Measurements from ENCODE around the gene MUSK. TPM values are rescaled to one million over a fixed set of nuclear protein-coding genes. Genes with fewer than 3 reads are reported as not detected.

The MUSK gene
- total and polyA plus RNA-seq, 2 of the 4 experiments (the other 2 are of a cell fraction) = 0.07 to 0.18 TPM

- CTCF ChIA-PET = interaction anchor here (0.6 to 0.8 kb wide), 2 partner anchors 37 to 134 kb away, joined by 3 to 6 read pairs; no protein-coding TSS in a partner anchor
Measured at GRCh38 chr9:110784309-110784708, 115.7 kb downstream of the MUSK start.

More at GRCh38 chr9:110784309-110784708, 115.7 kb downstream of the MUSK start:
- Histone ChIP-seq H3K23ac (ENCODE audit: low read depth, low read length) (no peak overlapping the region), H3K4me3 (ENCODE audit: insufficient read depth, low read depth, low read length) (no peak overlapping the region), H4K8ac (ENCODE audit: low read depth in 2 of 2, low read length in 2 of 2) (no peak overlapping the region), H3K9ac (ENCODE audit: low read depth, low read length) (no peak overlapping the region), H2BK5ac (ENCODE audit: low read depth, low read length, poor library complexity, severe bottlenecking) (no peak overlapping the region), H4K5ac (ENCODE audit: low read depth, low read length) (no peak overlapping the region), H3K27ac (ENCODE audit: insufficient read depth, low read length) (no peak overlapping the region), H3K56ac (ENCODE audit: extremely low read depth, insufficient read depth, low read length) (no peak overlapping the region), H3K36me3 (ENCODE audit: control insufficient read depth, insufficient read depth, low read length) (no peaks in the 10 kb centered on the region), H3K9me3 (ENCODE audit: control insufficient read depth, insufficient read depth, low read length) (no peaks in the 10 kb centered on the region; the same call in 1 of the 2 replicates), H3K4me2 (ENCODE audit: low read depth, low read length) (no peak overlapping the region), H4K20me1 (ENCODE audit: insufficient read depth, low read length) (no peaks in the 10 kb centered on the region), H2BK120ac (ENCODE audit: low read depth, low read length) (no peak overlapping the region), H3K4me1 (ENCODE audit: control insufficient read depth, insufficient read depth, low read length) (peaks cover 2% of the 10 kb centered on the region; the same call in 1 of the 2 replicates), H3K79me1 (ENCODE audit: low read depth in 1 of 2, low read length in 2 of 2) (no peaks in the 10 kb centered on the region; a peak in 1 of 4 replicates), H3K14ac (replicated peaks; ENCODE audit: low read depth, low read length) (no peak overlapping the region), H2AFZ (replicated peaks; ENCODE audit: low read length, poor library complexity) (no peak overlapping the region), H2BK15ac (ENCODE audit: low read depth, low read length) (no peak overlapping the region), H3K27me3 (ENCODE audit: control insufficient read depth, insufficient read depth, low read length) (no peaks in the 10 kb centered on the region), H2AK5ac (ENCODE audit: low read depth, low read length) (no peak overlapping the region), H4K91ac (ENCODE audit: insufficient read depth, low read depth, low read length) (no peak overlapping the region), H3K18ac (ENCODE audit: low read depth, low read length) (no peak overlapping the region), H3K9me1 (ENCODE audit: insufficient read depth, low read length) (no peaks in the 10 kb centered on the region), H2BK20ac (ENCODE audit: low read depth, low read length) (no peak overlapping the region), H3K4ac (ENCODE audit: low read depth, low read length) (no peak overlapping the region), H2AK9ac (replicated peaks; ENCODE audit: low read depth, low read length, poor library complexity) (no peak overlapping the region)
- no peak for DNase-seq
- TF ChIP-seq ELK1 (IDR thresholded peaks at IDR 0.05; ENCODE audit: borderline replicate concordance, low read depth, low read length) (no peak), RCOR1 (IDR thresholded peaks at IDR 0.05; ENCODE audit: insufficient replicate concordance, low read length) (no peak), BHLHE40 (IDR thresholded peaks at IDR 0.05; ENCODE audit: low read depth, low read length) (no peak), FOS (IDR thresholded peaks at IDR 0.05; ENCODE audit: low read depth, low read length) (no peak)
- TF ChIP-seq, protein P1, sequence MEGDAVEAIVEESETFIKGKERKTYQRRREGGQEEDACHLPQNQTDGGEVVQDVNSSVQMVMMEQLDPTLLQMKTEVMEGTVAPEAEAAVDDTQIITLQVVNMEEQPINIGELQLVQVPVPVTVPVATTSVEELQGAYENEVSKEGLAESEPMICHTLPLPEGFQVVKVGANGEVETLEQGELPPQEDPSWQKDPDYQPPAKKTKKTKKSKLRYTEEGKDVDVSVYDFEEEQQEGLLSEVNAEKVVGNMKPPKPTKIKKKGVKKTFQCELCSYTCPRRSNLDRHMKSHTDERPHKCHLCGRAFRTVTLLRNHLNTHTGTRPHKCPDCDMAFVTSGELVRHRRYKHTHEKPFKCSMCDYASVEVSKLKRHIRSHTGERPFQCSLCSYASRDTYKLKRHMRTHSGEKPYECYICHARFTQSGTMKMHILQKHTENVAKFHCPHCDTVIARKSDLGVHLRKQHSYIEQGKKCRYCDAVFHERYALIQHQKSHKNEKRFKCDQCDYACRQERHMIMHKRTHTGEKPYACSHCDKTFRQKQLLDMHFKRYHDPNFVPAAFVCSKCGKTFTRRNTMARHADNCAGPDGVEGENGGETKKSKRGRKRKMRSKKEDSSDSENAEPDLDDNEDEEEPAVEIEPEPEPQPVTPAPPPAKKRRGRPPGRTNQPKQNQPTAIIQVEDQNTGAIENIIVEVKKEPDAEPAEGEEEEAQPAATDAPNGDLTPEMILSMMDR (conservative IDR thresholded peaks at IDR 0.05; ENCODE audit: low read depth, low read length) = no peak
- dilution Hi-C loops (cut with HindIII; ENCODE audit: low sequenced_read_pairs, unreplicated experiment) (no loop called here), in situ Hi-C loops (cut with MboI; ENCODE audit: low sequenced_read_pairs) (no loop called here), intact Hi-C loops (cut with micrococcal nuclease) (no loop called here)
- POLR2A ChIA-PET (ENCODE audit: unreplicated experiment) = no interaction called here
- no TSS peak for BruUV-seq (replicated peaks)
- no peak for ATAC-seq (ENCODE audit: low read depth)
- no CpG with 5 or more reads among the region's 1 CpG for WGBS, 2 experiments (ENCODE audit: extremely low coverage in 2 of 2, insufficient read length in 1 of 2)

Data from IMR-90 (cell line).